Stromal cell of bone marrow (primary cell): Measurements from ENCODE around the gene ODAD2.

ENCODE experiments used
- DNase-seq: peaks from one replicate; pipeline ENCODE4 v3.0.0-alpha.2; 2012; ENCODE audit warnings: low read depth

ODAD2 gene

GRCh38 chr10:27838901-27839300 is 160.0 kb downstream of the ODAD2 start:
- no peak for DNase-seq

GRCh38 chr10:27838361-27838760 is 160.5 kb downstream of the ODAD2 start:
- DNase-seq = no peak

GRCh38 chr10:27834476-27834875 is 164.4 kb downstream of the ODAD2 start:
- DNase-seq = no peak

- no peak for DNase-seq
These were observed 165.1 kb downstream of the ODAD2 start for GRCh38 chr10:27833792-27834191.

- DNase-seq = no peak
These were observed 166.1 kb downstream of the ODAD2 start for GRCh38 chr10:27832826-27833225.

GRCh38 chr10:27826369-27826768 is 172.5 kb downstream of the ODAD2 start:
- DNase-seq = no peak

- peak; percentile 15 for DNase-seq
These were observed 176.6 kb downstream of the ODAD2 start for GRCh38 chr10:27822301-27822700.

GRCh38 chr10:27820637-27821036 is 178.2 kb downstream of the ODAD2 start:
- DNase-seq = no peak

- peak; percentile 60 for DNase-seq
These were observed 178.9 kb downstream of the ODAD2 start for GRCh38 chr10:27819781-27820531.

- no peak for DNase-seq
These were observed 182.6 kb downstream of the ODAD2 start for GRCh38 chr10:27816320-27816719.

GRCh38 chr10:27815846-27816245 is 183.0 kb downstream of the ODAD2 start:
- no peak for DNase-seq

- no peak for DNase-seq
These were observed 183.6 kb downstream of the ODAD2 start for GRCh38 chr10:27815261-27815660.

GRCh38 chr10:27805180-27805579 is 193.7 kb downstream of the ODAD2 start:
- no peak for DNase-seq

- no peak for DNase-seq
These were observed 194.7 kb downstream of the ODAD2 start for GRCh38 chr10:27804136-27804535.

- no peak for DNase-seq
These were observed 197.6 kb downstream of the ODAD2 start for GRCh38 chr10:27801171-27801785.

GRCh38 chr10:27799046-27799445 is 199.8 kb downstream of the ODAD2 start:
- no peak for DNase-seq

- DNase-seq = no peak
These were observed 204.7 kb downstream of the ODAD2 start for GRCh38 chr10:27794157-27794556.

GRCh38 chr10:27792216-27792615 is 206.7 kb downstream of the ODAD2 start:
- DNase-seq = peak; percentile 6

- no peak for DNase-seq
These were observed 214.6 kb downstream of the ODAD2 start for GRCh38 chr10:27784272-27784671.

GRCh38 chr10:27783660-27784059 is 215.2 kb downstream of the ODAD2 start:
- peak; percentile 48 for DNase-seq

GRCh38 chr10:27779462-27780015 is 219.3 kb downstream of the ODAD2 start:
- peak; percentile 15 for DNase-seq

GRCh38 chr10:27774831-27775230 is 224.0 kb downstream of the ODAD2 start:
- no peak for DNase-seq

GRCh38 chr10:27771231-27771630 is 227.6 kb downstream of the ODAD2 start:
- DNase-seq = no peak
